Measurements from ENCODE around the gene CKM.

The CKM gene

GRCh38 chr19:45340899-45341453 lies 18.3 kb upstream of the CKM start:
- Histone ChIP-seq H3K27ac (ENCODE audit: low read length) (no peak overlapping the region), H3K4me3 (ENCODE audit: low read depth in 1 of 2, low read length in 2 of 2) (no peak overlapping the region), H3K9ac (ENCODE audit: low read depth, low read length) (no peak overlapping the region), H3K4me1 (ENCODE audit: insufficient read depth, low read length) (peaks cover 5% of the 10 kb centered on the region; the same call in 1 of the 2 replicates), H3K79me2 (ENCODE audit: insufficient read depth, low read length) (no peaks in the 10 kb centered on the region), H3K9me3 (ENCODE audit: insufficient read depth, low read length, severe bottlenecking) (no peaks in the 10 kb centered on the region), H3K4me2 (ENCODE audit: insufficient read depth, low read length) (no peak overlapping the region), H2AFZ (ENCODE audit: low read depth, low read length) (no peak overlapping the region), H4K20me1 (ENCODE audit: insufficient read depth, low read length) (no peaks in the 10 kb centered on the region), H3K36me3 (ENCODE audit: insufficient read depth, low read length) (no peaks in the 10 kb centered on the region), H3K27me3 (ENCODE audit: insufficient read depth, low read length, poor library complexity) (no peaks in the 10 kb centered on the region)
- DNase-seq (no peak), ATAC-seq (ENCODE audit: insufficient read depth, low read depth) (no peak)
- TF ChIP-seq EZH2 (IDR thresholded peaks at IDR 0.05; ENCODE audit: borderline replicate concordance, low read depth, low read length, severe bottlenecking) (no peak), CTCF (IDR thresholded peaks at IDR 0.05; ENCODE audit: borderline replicate concordance, extremely low read depth, low read length, poor library complexity, severe bottlenecking) (no peak)

GRCh38 chr19:45340232-45340898 lies 17.7 kb upstream of the CKM start, which contains the start of gene KLC3:
Gene KLC3, plus strand, starts transcription at chr19:45340750. Its CDS starts 4,792 bp downstream, at chr19:45345542.
- no peaks in the 10 kb centered on the region for H4K20me1 ChIP-seq (ENCODE audit: insufficient read depth, low read length)
- H3K36me3 ChIP-seq (ENCODE audit: insufficient read depth, low read length): no peaks in the 10 kb centered on the region
- H3K4me1 ChIP-seq (ENCODE audit: insufficient read depth, low read length): peaks cover 5% of the 10 kb centered on the region; the same call in 1 of the 2 replicates
- no peak for ATAC-seq (ENCODE audit: insufficient read depth, low read depth)
- no peak within 1 kb of the TSS for H3K27ac ChIP-seq (ENCODE audit: low read length)
- H2AFZ ChIP-seq (ENCODE audit: low read depth, low read length): no peak within 1 kb of the TSS
- H3K9me3 ChIP-seq (ENCODE audit: insufficient read depth, low read length, severe bottlenecking): no peaks in the 10 kb centered on the region
- H3K79me2 ChIP-seq (ENCODE audit: insufficient read depth, low read length): no peaks in the 10 kb centered on the region
- no peak for DNase-seq
- no peak for TF ChIP-seq CTCF (IDR thresholded peaks at IDR 0.05; ENCODE audit: borderline replicate concordance, extremely low read depth, low read length, poor library complexity, severe bottlenecking)
- TF ChIP-seq EZH2 (IDR thresholded peaks at IDR 0.05; ENCODE audit: borderline replicate concordance, low read depth, low read length, severe bottlenecking): no peak
- no peak within 1 kb of the TSS for H3K4me3 ChIP-seq (ENCODE audit: low read depth in 1 of 2, low read length in 2 of 2)
- H3K9ac ChIP-seq (ENCODE audit: low read depth, low read length): no peak within 1 kb of the TSS
- H3K4me2 ChIP-seq (ENCODE audit: insufficient read depth, low read length): no peak within 1 kb of the TSS
- no peaks in the 10 kb centered on the region for H3K27me3 ChIP-seq (ENCODE audit: insufficient read depth, low read length, poor library complexity)

DNA sequence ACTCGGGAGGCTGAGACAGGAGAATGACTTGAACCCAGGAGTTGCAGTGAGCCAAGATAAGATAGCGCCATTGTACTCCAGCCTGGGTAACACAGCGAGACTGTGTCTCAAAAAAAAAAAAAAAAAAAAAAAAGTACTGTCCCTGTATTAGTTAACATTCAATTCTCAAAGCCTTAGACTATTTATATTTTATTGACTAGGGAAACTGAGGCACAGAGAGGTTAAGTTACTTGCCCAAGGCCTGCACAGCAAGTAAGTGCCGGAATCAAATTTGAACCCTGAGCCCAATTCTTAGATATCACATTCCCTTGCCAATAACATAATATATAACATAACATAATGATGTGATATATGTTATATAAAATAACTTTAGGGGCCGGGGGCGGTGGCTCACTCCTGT lies 17.0 kb upstream of the CKM start:
- TF ChIP-seq CTCF (IDR thresholded peaks at IDR 0.05; ENCODE audit: borderline replicate concordance, extremely low read depth, low read length, poor library complexity, severe bottlenecking) (no peak), EZH2 (IDR thresholded peaks at IDR 0.05; ENCODE audit: borderline replicate concordance, low read depth, low read length, severe bottlenecking) (no peak)
- no peak for ATAC-seq (ENCODE audit: insufficient read depth, low read depth)

More for the DNA sequence above, 17.0 kb upstream of the CKM start:
- Histone ChIP-seq H3K9me3 (ENCODE audit: insufficient read depth, low read length, severe bottlenecking) (no peaks in the 10 kb centered on the region), H3K4me3 (ENCODE audit: low read depth in 1 of 2, low read length in 2 of 2) (no peak overlapping the region), H3K79me2 (ENCODE audit: insufficient read depth, low read length) (no peaks in the 10 kb centered on the region), H3K27me3 (ENCODE audit: insufficient read depth, low read length, poor library complexity) (no peaks in the 10 kb centered on the region), H3K4me2 (ENCODE audit: insufficient read depth, low read length) (no peak overlapping the region), H3K27ac (ENCODE audit: low read length) (no peak overlapping the region), H4K20me1 (ENCODE audit: insufficient read depth, low read length) (no peaks in the 10 kb centered on the region), H3K4me1 (ENCODE audit: insufficient read depth, low read length) (peaks cover 5% of the 10 kb centered on the region; the same call in 1 of the 2 replicates), H3K36me3 (ENCODE audit: insufficient read depth, low read length) (no peaks in the 10 kb centered on the region), H2AFZ (ENCODE audit: low read depth, low read length) (no peak overlapping the region), H3K9ac (ENCODE audit: low read depth, low read length) (no peak overlapping the region)
- DNase-seq: no peak
